OCI-LY3 (cell line): ENCODE results near the gene MCOLN2.

Experiments
- CTCF ChIP-seq: fragments of 200-600, 300-600 bp; sonication (generic); IDR thresholded peaks from 2 replicates; pipeline ENCODE4 v1.5.1; 2014; ENCODE audit warnings: antibody characterized with exemption, low read length, low read depth
- EZH2phosphoT487 ChIP-seq: fragments of 200-600 bp; shearing (Covaris generic); IDR thresholded peaks from 2 replicates; pipeline ENCODE4 v1.6.1; 2018; ENCODE audit warnings: antibody characterized with exemption, mixed run types, low read depth

DNA sequence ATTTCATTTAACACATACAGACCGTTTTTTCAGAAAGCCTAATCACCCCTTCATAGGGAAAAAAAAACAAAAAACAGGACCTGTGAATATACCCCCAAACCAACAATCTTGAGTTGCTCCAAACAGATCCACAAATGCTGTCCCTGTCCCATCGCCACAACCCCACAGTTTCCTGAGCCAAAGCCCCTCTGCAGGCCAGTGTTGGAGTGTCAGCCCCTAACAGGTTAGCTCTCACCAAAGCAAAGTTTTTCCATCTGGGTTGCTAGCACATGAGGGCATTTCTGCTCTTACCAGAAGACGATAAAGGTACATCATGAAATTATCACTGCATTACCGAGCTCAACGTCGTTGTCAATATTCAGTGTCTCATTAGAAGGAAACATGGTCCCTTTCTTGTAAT is 40.8 kb downstream of the MCOLN2 start:
- TF ChIP-seq CTCF (no peak), EZH2phosphoT487 (no peak)
